ENCODE results near the gene MCM10. TPM values are rescaled to one million over a fixed set of nuclear protein-coding genes. Genes with fewer than 3 reads are reported as not detected.

The MCM10 gene
- total and polyA plus RNA-seq, 10 of the 15 experiments (the other 5 are each of a cell fraction or from before 2014, with no cell fraction given): 5.8 to 35.1 (median 23.7) TPM

GRCh38 chr10:13161857-13162271 is 506 bp downstream of the MCM10 start:
- peak overlapping the region; percentile 41 for H3K27ac ChIP-seq (ENCODE audit: control insufficient read depth, insufficient read depth)
- ATAC-seq (peak; percentile 37), DNase-seq (ENCODE audit: low read depth, low spot score) (no peak), FAIRE-seq (no peak)
- TSS peak; percentile 74 for BruUV-seq (replicated peaks)
- 9% methylated on average over 18 of the region's 18 CpGs for WGBS (ENCODE audit: insufficient coverage, insufficient replicate concordance, low lambda C conversion rate, missing lambda C conversion rate)
- no peaks in the 10 kb centered on the region for H4K20me1 ChIP-seq (ENCODE audit: control insufficient read depth, insufficient read depth)
- ChIA-PET SMC1A (ENCODE audit: uncharacterized antibody, unreplicated experiment) (interaction anchor here (0.6 to 1.9 kb wide), 9 partner anchors 15 to 884 kb away, joined by 3 to 8 read pairs (median 3); no protein-coding TSS in a partner anchor), CTCF (interaction anchor here (0.6 to 4.6 kb wide), 17 partner anchors 9 to 962 kb away, joined by 3 to 67 read pairs (median 4); partner anchors contain the start of gene PHYH), POLR2A (interaction anchor here (0.8 kb wide), 1 partner anchor 175 kb away, joined by 3 read pairs; no protein-coding TSS in a partner anchor), RAD21 (ENCODE audit: unreplicated experiment) (interaction anchor here (1.1 to 3.1 kb wide), 4 partner anchors 10 to 188 kb away, joined by 3 to 23 read pairs (median 4); no protein-coding TSS in a partner anchor)
- in situ Hi-C loops (cut with MboI): loop anchor here (5.0 kb wide), 1 partner anchor 140 kb away; the partner anchor contains the start of gene PHYH
- peak overlapping the region; percentile 55 for H3K9ac ChIP-seq (ENCODE audit: control insufficient read depth, insufficient read depth, low read length)
- H3K4me1 ChIP-seq (ENCODE audit: control insufficient read depth, insufficient read depth, low read length): peaks cover 7% of the 10 kb centered on the region
- peaks cover 1 to 6% of the 10 kb centered on the region in 2 experiments; a peak in 1 of 4 replicates for H3K36me3 ChIP-seq (ENCODE audit: control insufficient read depth in 2 of 2, insufficient read depth in 2 of 2, low read length in 1 of 2)
- no peaks in the 10 kb centered on the region for H3K27me3 ChIP-seq (replicated peaks in 1 of 2; ENCODE audit: control insufficient read depth in 2 of 2, insufficient read depth in 2 of 2, low read length in 1 of 2)
- peak overlapping the region; percentile 81 for H3K4me3 ChIP-seq
- H3K4me2 ChIP-seq (ENCODE audit: control insufficient read depth, insufficient read depth): peak overlapping the region; percentile 89
- peaks cover 15% of the 10 kb centered on the region for H3K79me2 ChIP-seq (ENCODE audit: control insufficient read depth, insufficient read depth, low read length)
- peak overlapping the region; percentile 75 for H2AFZ ChIP-seq (ENCODE audit: control insufficient read depth, low read depth, low read length)
- no peaks in the 10 kb centered on the region for H3K9me3 ChIP-seq (replicated peaks; ENCODE audit: control insufficient read depth, insufficient read depth, low read length)
- intact Hi-C loops (cut with micrococcal nuclease; ENCODE audit: unreplicated experiment): loop anchor here (1.0 to 10.0 kb wide), 3 partner anchors 140 to 283 kb away; no protein-coding TSS in a partner anchor
- TF ChIP-seq BCL11A (IDR thresholded peaks at IDR 0.05; ENCODE audit: low read depth, low read length) (no peak), KLF5 (IDR thresholded peaks at IDR 0.05; ENCODE audit: partially characterized antibody) (no peak), PAX8 (IDR thresholded peaks at IDR 0.05) (no peak), ASH2L (IDR thresholded peaks at IDR 0.05; ENCODE audit: borderline replicate concordance, low read depth) (no peak), WRNIP1 (IDR thresholded peaks at IDR 0.05; ENCODE audit: borderline replicate concordance, low read depth, low read length) (no peak), POLR2A (IDR thresholded peaks at IDR 0.05; ENCODE audit: low read depth, low read length) (no peak), RBBP5 (conservative IDR thresholded peaks at IDR 0.05) (no peak), ATF7 (IDR thresholded peaks at IDR 0.05; ENCODE audit: low read depth) (no peak), MTA2 (IDR thresholded peaks at IDR 0.05; ENCODE audit: low read depth) (no peak), ZBTB11 (CRISPR knock-in tag; IDR thresholded peaks at IDR 0.05) (no peak), FOS (IDR thresholded peaks at IDR 0.05; ENCODE audit: borderline replicate concordance, extremely low read depth, insufficient read length) (no peak), RB1 (IDR thresholded peaks at IDR 0.05; ENCODE audit: borderline replicate concordance) (no peak)
- TF ChIP-seq, protein P1, sequence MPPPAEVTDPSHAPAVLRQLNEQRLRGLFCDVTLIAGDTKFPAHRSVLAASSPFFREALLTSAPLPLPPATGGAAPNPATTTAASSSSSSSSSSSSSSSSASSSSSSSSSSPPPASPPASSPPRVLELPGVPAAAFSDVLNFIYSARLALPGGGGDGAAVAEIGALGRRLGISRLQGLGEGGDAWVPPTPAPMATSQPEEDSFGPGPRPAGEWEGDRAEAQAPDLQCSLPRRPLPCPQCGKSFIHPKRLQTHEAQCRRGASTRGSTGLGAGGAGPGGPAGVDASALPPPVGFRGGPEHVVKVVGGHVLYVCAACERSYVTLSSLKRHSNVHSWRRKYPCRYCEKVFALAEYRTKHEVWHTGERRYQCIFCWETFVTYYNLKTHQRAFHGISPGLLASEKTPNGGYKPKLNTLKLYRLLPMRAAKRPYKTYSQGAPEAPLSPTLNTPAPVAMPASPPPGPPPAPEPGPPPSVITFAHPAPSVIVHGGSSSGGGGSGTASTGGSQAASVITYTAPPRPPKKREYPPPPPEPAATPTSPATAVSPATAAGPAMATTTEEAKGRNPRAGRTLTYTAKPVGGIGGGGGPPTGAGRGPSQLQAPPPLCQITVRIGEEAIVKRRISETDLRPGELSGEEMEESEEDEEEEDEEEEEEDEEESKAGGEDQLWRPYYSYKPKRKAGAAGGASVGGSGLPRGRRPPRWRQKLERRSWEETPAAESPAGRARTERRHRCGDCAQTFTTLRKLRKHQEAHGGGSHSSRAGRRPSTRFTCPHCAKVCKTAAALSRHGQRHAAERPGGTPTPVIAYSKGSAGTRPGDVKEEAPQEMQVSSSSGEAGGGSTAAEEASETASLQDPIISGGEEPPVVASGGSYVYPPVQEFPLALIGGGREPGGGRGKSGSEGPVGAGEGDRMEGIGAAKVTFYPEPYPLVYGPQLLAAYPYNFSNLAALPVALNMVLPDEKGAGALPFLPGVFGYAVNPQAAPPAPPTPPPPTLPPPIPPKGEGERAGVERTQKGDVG (CRISPR knock-in tag; IDR thresholded peaks at IDR 0.05): no peak
- TF ChIP-seq, protein P2, sequence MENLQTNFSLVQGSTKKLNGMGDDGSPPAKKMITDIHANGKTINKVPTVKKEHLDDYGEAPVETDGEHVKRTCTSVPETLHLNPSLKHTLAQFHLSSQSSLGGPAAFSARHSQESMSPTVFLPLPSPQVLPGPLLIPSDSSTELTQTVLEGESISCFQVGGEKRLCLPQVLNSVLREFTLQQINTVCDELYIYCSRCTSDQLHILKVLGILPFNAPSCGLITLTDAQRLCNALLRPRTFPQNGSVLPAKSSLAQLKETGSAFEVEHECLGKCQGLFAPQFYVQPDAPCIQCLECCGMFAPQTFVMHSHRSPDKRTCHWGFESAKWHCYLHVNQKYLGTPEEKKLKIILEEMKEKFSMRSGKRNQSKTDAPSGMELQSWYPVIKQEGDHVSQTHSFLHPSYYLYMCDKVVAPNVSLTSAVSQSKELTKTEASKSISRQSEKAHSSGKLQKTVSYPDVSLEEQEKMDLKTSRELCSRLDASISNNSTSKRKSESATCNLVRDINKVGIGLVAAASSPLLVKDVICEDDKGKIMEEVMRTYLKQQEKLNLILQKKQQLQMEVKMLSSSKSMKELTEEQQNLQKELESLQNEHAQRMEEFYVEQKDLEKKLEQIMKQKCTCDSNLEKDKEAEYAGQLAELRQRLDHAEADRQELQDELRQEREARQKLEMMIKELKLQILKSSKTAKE (IDR thresholded peaks at IDR 0.05; ENCODE audit: low read depth, poor library complexity, severe bottlenecking): no peak
- TF ChIP-seq, protein P3, sequence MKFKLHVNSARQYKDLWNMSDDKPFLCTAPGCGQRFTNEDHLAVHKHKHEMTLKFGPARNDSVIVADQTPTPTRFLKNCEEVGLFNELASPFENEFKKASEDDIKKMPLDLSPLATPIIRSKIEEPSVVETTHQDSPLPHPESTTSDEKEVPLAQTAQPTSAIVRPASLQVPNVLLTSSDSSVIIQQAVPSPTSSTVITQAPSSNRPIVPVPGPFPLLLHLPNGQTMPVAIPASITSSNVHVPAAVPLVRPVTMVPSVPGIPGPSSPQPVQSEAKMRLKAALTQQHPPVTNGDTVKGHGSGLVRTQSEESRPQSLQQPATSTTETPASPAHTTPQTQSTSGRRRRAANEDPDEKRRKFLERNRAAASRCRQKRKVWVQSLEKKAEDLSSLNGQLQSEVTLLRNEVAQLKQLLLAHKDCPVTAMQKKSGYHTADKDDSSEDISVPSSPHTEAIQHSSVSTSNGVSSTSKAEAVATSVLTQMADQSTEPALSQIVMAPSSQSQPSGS (IDR thresholded peaks at IDR 0.05; ENCODE audit: low read length): no peak

Measured in GM12878 (cell line).